TTC549 (cell line): Measurements from ENCODE around the gene ORC5.
"Not testable (repeated sequence)": the region's sequence is repeated elsewhere in the genome, so short reads cannot be mapped to it uniquely, and the experiment has no call there.

Source experiments
- FAIRE-seq: peaks from 2 replicates; lab custom pipeline; 2012; peaks lifted over from hg19 to GRCh38; lab: Jason Lieb, UNC

Gene ORC5

GRCh38 chr7:104207731-104208420 lies at the start of gene ORC5:
Gene ORC5, minus strand, starts transcription at chr7:104208013. Its CDS starts 109 bp downstream, at chr7:104207904.
- FAIRE-seq: no peak

DNA sequence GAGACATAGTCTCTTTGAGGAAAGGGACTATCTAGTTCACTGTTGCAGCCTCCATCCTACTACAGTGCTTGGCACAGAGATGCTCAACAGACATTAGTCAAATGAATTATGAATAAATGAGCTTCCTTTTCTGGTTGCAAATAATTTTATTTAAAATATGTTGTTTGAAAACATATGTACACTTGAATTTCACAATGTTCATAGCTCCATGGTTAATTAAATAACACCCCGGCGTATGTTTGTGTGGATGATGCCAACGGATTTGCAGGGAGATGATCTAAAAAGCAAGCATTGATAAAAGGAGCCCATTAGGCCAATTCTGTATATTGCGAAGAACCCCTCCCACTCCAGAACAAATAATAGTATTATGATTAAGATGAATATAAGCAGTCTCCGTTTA lies 47.8 kb upstream of the ORC5 start:
- FAIRE-seq: no peak

DNA sequence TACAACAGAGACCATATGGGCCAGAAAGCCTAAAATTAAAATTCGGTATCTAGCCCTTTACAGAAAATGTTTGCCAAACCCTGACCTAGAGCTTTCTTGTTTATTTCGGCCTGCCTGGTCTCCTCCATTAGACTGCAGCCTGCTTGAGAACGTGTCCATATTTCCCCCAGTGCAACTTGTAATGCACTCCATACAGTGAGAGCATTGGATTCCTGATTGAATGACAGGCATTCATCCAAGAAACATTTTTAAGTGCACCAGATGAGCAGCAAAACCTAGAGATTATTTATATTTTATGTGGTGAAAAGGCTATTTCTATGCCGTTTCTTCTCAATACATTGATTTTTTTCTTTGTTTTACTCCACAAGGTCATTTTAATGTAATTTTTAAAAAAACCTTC lies 47.4 kb upstream of the ORC5 start:
- no peak for FAIRE-seq

DNA sequence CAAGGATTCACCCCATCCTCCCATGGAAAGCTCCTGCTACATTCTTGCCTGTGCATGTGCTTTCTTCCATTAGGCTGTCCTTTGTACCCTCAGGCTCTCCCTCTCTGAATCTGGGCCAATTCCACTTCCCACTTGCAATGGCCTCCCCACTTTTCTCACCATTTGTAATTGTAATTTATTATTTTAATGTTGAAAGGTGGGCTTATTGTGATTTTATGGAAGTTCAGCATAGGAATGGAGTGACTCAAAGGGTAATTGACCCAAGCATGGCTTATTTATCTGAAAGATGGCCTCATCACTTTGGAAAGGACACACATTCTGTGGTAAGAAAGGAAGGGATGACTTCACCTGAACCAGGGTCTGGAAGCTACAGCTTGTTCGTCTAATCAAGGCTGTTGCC lies 46.9 kb upstream of the ORC5 start:
- FAIRE-seq: no peak

DNA sequence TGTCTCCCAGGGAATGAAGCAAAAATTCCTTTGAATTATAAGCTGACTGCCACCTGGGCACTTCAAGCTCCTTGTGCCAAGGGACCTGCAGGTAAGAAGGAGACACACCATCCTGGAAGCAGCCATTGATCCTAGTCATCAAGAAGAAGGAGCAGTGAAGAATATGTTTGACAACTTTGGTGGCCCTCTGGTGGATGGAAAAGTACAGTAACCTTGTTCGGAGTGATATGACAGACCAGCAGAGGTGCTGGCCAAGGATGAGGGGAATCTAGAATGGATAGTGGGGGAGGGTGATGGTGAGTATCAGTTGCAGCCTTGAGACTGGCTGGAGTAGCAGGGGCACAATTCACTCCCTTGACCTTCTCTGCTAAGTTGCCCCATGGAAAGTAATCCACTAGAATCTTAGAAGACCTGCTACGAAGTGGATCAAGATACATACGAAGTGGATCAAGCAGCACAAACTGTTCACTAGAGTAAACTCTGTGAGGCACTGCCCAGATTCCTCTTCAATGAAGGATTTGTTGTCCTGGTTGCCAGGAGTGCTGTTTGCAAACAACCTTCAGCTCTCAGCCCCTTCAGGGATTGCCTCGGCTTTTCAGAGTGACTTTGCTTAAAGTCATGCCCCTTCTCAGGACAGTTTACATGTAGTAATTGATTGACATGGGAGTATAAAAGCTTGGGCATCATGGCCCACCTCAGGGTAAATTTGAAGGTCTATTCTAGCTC lies 44.8 kb upstream of the ORC5 start:
- FAIRE-seq: no peak

GRCh38 chr7:104242638-104243037 lies 34.8 kb upstream of the ORC5 start:
- FAIRE-seq: no peak

GRCh38 chr7:104241538-104242209 lies 33.9 kb upstream of the ORC5 start:
- FAIRE-seq: no peak

- no peak for FAIRE-seq
Measured at GRCh38 chr7:104241135-104241534, 33.3 kb upstream of the ORC5 start.

DNA sequence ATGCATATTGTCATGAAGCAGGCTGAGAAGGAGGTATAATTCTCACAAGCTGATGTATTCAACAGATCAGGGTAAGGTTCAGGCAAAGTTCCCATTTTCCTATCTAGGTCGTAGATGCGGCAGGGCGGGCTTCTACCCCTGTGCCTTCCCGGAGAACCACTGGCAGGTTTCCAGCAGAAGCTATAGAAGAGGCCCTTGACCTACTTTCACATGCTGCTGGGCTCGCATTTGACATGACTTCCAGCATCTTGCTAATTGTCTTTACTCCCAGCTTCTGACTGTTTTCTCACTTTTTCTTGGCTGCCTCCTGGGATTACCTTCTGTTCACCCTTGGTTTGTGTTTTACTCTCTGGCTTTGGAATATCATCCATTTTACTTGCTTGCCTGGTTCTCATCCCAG lies 32.6 kb upstream of the ORC5 start:
- FAIRE-seq: no peak

- FAIRE-seq: not testable (repeated sequence)
Measured at GRCh38 chr7:104234990-104235389, 27.2 kb upstream of the ORC5 start.

DNA sequence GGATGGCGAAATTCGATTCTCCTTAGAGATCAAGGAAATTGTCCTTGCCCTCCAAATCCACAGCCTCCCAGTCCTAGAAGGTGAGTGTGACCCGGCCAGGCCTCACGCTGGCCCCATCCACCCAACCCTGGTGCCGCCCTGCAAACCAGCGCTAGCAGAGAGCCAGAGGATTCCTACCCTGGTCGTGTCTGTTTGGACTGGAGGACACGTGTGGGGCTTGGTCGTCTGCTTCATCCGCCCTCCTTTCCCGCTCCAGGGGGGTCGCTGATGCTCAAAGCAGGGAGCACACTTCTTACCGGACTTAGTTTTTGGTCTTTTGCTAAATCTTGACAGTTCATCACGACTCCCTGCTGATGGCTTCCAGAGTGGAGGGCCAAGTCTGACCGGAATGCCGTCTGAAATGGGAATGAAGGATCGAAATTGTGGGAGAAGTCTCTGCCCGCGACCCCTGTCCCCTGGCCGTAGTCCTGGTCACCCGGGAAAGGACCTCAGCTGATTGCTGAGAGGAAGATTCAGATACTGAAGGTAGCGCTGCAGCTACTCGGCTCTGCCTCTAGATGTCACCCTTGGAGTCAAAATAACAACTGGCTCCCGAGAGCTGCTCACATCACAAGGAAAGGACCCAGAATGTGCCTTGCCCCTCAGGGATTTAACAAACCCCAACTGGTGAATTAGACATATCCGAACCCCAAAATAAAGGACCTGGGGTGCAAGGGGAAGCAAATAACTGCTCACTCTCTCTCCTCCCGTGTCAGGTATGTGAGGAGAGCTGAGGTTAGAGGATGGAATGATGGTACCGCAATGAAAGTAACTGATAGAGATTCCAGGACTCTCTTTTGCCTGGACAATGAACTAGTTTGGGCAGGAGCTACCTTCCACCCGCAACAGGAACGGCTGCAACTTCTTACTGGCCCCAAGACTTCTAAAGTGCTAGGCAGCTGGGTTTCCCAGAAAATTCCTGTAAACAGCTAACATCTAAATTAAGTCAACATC lies 23.5 kb upstream of the ORC5 start:
- FAIRE-seq: no peak

GRCh38 chr7:104230606-104231005 lies 22.8 kb upstream of the ORC5 start:
- no peak for FAIRE-seq

DNA sequence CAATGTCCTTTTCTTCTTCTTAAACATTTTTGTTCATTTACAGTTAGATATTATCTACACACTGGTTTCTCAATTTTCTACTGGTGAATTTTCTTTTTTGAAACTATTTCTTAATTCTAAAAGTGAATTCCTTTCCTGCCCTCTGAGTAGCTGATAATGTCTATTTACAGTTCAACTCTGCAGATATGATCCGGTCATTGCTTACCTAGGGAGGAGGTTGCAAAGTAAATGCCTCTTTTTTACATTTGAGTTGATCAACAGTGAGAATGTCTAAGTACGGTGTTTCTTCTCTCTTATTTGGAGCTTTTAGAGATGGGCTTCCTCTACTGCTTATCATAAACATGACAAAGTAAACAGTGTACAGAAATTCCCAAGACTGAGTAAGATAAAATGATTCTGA lies 20.6 kb upstream of the ORC5 start:
- FAIRE-seq: no peak

GRCh38 chr7:104225451-104225850 lies 17.6 kb upstream of the ORC5 start:
- FAIRE-seq: no peak

DNA sequence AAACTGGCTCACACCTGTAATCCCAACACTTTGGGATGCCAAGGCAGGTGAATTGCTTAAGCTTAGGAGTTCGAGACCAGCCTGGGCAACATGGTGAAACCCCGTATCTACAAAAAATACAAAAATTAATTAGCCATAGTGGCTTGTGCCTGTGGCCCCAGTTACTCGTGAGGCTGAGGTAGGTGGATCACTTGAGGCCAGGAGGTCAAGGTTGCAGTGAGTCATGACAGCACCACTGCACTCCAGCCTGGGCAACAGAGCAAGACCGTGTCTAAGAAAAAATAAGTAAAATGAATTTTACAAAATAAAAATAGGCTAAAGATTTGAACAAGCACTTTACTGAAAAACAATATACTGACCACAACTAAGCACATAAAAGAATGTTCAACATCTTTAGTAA lies 9.8 kb upstream of the ORC5 start:
- no peak for FAIRE-seq

- FAIRE-seq: no peak
Measured at GRCh38 chr7:104209063-104209462, 1.2 kb upstream of the ORC5 start.

DNA sequence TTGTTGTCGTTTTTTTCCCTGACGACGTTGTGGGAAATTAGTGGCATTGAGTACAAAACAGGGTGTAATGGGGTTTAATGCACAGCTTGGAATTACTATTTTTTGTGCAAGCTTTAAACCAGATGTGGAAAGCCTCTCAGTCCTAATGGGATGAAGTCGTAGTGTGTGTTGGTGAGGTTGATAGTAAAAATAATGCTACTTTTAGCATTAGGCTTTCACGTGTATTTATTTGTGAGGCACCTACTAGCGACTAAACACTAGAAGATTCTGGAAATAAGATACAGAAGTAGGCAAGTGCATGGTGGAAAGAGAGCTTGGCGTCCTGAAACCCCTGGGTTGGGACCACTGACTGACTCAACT lies 588 bp upstream of the ORC5 start:
- FAIRE-seq: no peak

DNA sequence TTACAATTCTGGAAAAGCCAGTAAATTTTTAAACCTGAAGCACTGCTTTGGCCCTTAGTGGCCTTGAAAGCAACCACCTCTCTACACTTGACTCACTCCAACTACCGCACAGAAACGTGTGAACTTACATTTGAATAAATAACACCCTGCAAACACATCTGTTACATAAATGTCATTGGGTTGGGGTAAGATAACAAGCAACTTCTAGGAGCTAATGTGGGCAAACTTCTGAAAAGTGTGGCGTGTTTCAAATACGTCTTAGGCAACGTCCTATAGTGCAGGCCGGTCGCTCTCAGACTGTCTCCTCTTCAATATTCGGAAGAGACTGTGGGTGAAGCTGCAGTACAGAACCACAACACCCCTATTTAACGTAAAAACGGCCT lies 474 bp downstream of the ORC5 start:
- FAIRE-seq: no peak

DNA sequence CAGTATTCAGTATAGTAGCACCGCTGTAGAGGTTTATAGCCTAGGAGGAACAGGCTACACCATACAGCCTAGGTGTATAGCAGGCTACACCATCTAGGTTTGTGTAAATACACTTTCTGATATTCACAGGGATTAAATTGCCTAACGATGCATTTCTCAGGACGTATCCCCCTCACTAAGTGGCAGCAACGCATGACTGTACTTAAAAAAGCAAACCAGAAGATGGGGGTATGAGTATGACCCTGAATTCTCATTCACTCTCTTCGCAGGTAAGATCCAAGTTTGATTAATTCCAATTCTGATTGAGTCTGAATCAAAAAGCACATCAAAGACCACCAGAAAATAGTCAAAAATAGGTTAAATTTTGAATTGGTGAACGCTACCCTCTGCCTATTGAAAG lies 972 bp downstream of the ORC5 start:
- no peak for FAIRE-seq

DNA sequence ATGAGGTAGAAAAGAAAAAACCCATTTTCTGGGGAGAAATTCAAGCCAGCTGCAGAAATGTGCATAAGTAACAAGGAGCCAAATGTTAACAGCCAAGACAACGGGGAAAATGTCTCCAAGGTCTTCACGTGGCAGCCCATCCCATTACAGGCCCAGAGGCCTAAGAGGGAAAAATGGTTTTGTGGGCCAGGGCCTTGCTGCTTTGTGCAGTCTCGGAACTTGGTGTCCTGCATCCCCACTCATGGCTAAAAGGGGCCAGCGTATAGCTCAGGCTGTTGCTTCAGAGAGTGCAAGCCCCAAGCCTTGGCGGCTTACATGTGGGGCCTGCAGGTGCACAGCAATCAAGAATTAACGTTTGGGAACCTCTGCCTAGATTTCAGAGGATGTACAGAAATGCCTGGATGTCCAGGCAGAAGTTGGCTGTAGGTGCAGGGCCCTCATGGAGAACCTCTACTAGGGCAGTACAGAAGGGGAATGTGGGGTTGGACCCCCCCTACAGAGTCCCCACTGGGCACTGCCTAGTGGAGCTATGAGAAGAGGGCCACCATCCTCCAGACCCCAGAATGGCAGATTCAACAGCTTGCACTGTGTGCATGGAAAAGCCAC lies 9.0 kb downstream of the ORC5 start:
- FAIRE-seq: no peak

- FAIRE-seq: no peak
Measured at GRCh38 chr7:104196161-104196560, 11.7 kb downstream of the ORC5 start.

GRCh38 chr7:104192434-104192833 lies 15.4 kb downstream of the ORC5 start:
- FAIRE-seq: no peak
